ENCODE measurements around the gene ARRB2.

Gene ARRB2

GRCh38 chr17:4768298-4768697 is 57.9 kb downstream of the ARRB2 start:
- Histone ChIP-seq H3K4me1 (ENCODE audit: control insufficient read depth in 1 of 2, insufficient read depth in 1 of 2, low read depth in 1 of 2, low read length in 1 of 2) (peaks cover 29 to 31% of the 10 kb centered on the region in 2 experiments), H3K27ac (no peak overlapping the region), H3K4me3 (ENCODE audit: low read depth in 1 of 2, low read length in 1 of 2) (no peak overlapping the region), H3K36me3 (no peaks in the 10 kb centered on the region), H3K9me3 (no peaks in the 10 kb centered on the region), H3K27me3 (peaks cover 11% of the 10 kb centered on the region)
- no peak for TF ChIP-seq CTCF (IDR thresholded peaks at IDR 0.05)

GRCh38 chr17:4769628-4770027 is 59.2 kb downstream of the ARRB2 start:
- no peaks in the 10 kb centered on the region for H3K9me3 ChIP-seq
- no peak overlapping the region for H3K4me3 ChIP-seq (ENCODE audit: low read depth in 1 of 2, low read length in 1 of 2)
- peaks cover 17% of the 10 kb centered on the region for H3K27me3 ChIP-seq
- no peak overlapping the region for H3K27ac ChIP-seq
- peaks cover 21 to 24% of the 10 kb centered on the region in 2 experiments for H3K4me1 ChIP-seq (ENCODE audit: control insufficient read depth in 1 of 2, insufficient read depth in 1 of 2, low read depth in 1 of 2, low read length in 1 of 2)
- no peak for TF ChIP-seq CTCF (IDR thresholded peaks at IDR 0.05)
- no peaks in the 10 kb centered on the region for H3K36me3 ChIP-seq
